HFFc6 (cell line): Measurements from ENCODE around the gene CA6. TPM values are rescaled to one million over a fixed set of nuclear protein-coding genes. Genes with fewer than 3 reads are reported as not detected.
A peak's percentile ranks its signal among the peaks of the same experiment; 100 is the strongest.
"Not testable (repeated sequence)": the region's sequence is repeated elsewhere in the genome, so short reads cannot be mapped to it uniquely, and the experiment has no call there.

Experiments
- DNase-seq: peaks from one replicate; pipeline ENCODE4 v3.0.0-alpha.2; 2018
- H3K27ac Mint-ChIP-seq: 2 replicates; pipeline ENCODE4 v1.8.0; 2020; ENCODE audit warnings: mild to moderate bottlenecking, mixed read lengths
- H3K27me3 Mint-ChIP-seq: 2 replicates; pipeline ENCODE4 v1.8.0; 2021; ENCODE audit warnings: mild to moderate bottlenecking, moderate library complexity, mixed read lengths; ENCODE audit not compliant: insufficient read depth
- H3K36me3 Mint-ChIP-seq: 2 replicates; pipeline ENCODE4 v1.8.0; 2021; ENCODE audit warnings: low read depth, mixed read lengths
- H3K4me1 Mint-ChIP-seq: 2 replicates; pipeline ENCODE4 v1.8.0; 2020; ENCODE audit warnings: low read depth, mixed read lengths
- H3K4me3 Mint-ChIP-seq: 2 replicates; pipeline ENCODE4 v1.8.0; 2020; ENCODE audit warnings: mild to moderate bottlenecking, moderate library complexity, mixed read lengths
- H3K9me3 Mint-ChIP-seq: 2 replicates; pipeline ENCODE4 v1.8.0; 2020; ENCODE audit warnings: mild to moderate bottlenecking, mixed read lengths
- CTCF ChIP-seq: fragments of 200-600 bp; sonication (generic); IDR thresholded peaks from 2 replicates; pipeline ENCODE4 v1.5.0; 2021; ENCODE audit warnings: antibody characterized with exemption, mild to moderate bottlenecking
- total RNA-seq, 6 experiments: library from RNA; stranded (reverse); fragmentation: NEBNext Ultra II Directional; extraction: Animal tissue kit (Norgen Biotek cat#: 25700); gene quantifications; 2 replicates in 1 of 6; 3 replicates in 5 of 6; pipeline ENCODE4 v1.2.3, GENCODE V29; 2021

Gene CA6
- total RNA-seq, 6 experiments from 2014 or later = not detected

- Mint-ChIP-seq H3K4me1 (no peaks in the 10 kb centered on the region), H3K4me3 (no peak overlapping the region), H3K9me3 (no peaks in the 10 kb centered on the region), H3K27me3 (peaks cover 20% of the 10 kb centered on the region; the same call in 1 of the 2 replicates), H3K36me3 (peaks cover 4% of the 10 kb centered on the region; the same call in 1 of the 2 replicates), H3K27ac (no peak overlapping the region)
- DNase-seq = no peak
- TF ChIP-seq CTCF = no peak
Measured at GRCh38 chr1:8956461-8957349, 11.0 kb downstream of the CA6 start.

GRCh38 chr1:8962812-8963530 is 17.3 kb downstream of the CA6 start:
- peaks cover 12% of the 10 kb centered on the region for H3K4me1 Mint-ChIP-seq
- TF ChIP-seq CTCF = peak; percentile 71
- H3K27ac Mint-ChIP-seq = no peak overlapping the region
- peak; percentile 17 for DNase-seq
- H3K27me3 Mint-ChIP-seq = peaks cover 29% of the 10 kb centered on the region
- H3K36me3 Mint-ChIP-seq = peaks cover 4% of the 10 kb centered on the region; the same call in 1 of the 2 replicates
- no peak overlapping the region for H3K4me3 Mint-ChIP-seq
- no peaks in the 10 kb centered on the region for H3K9me3 Mint-ChIP-seq

GRCh38 chr1:8963963-8964362 is 18.3 kb downstream of the CA6 start:
- no peak for TF ChIP-seq CTCF
- no peak for DNase-seq
- H3K9me3 Mint-ChIP-seq = no peaks in the 10 kb centered on the region
- peaks cover 33% of the 10 kb centered on the region for H3K27me3 Mint-ChIP-seq
- H3K27ac Mint-ChIP-seq = no peak overlapping the region
- no peak overlapping the region for H3K4me3 Mint-ChIP-seq
- H3K4me1 Mint-ChIP-seq = peaks cover 12% of the 10 kb centered on the region
- peaks cover 4% of the 10 kb centered on the region; the same call in 1 of the 2 replicates for H3K36me3 Mint-ChIP-seq

- no peak for TF ChIP-seq CTCF
- no peak overlapping the region for H3K27ac Mint-ChIP-seq
- peaks cover 2% of the 10 kb centered on the region; the same call in 1 of the 2 replicates for H3K36me3 Mint-ChIP-seq
- no peak for DNase-seq
- H3K4me3 Mint-ChIP-seq = no peak overlapping the region
- no peaks in the 10 kb centered on the region for H3K9me3 Mint-ChIP-seq
- peaks cover 28% of the 10 kb centered on the region for H3K27me3 Mint-ChIP-seq
- peaks cover 12% of the 10 kb centered on the region for H3K4me1 Mint-ChIP-seq
Measured at GRCh38 chr1:8965121-8965820, 19.6 kb downstream of the CA6 start.

GRCh38 chr1:8966606-8967005 is 20.9 kb downstream of the CA6 start:
- peaks cover 21% of the 10 kb centered on the region for H3K27me3 Mint-ChIP-seq
- H3K27ac Mint-ChIP-seq = no peak overlapping the region
- no peaks in the 10 kb centered on the region for H3K36me3 Mint-ChIP-seq
- no peak overlapping the region for H3K4me3 Mint-ChIP-seq
- no peaks in the 10 kb centered on the region for H3K9me3 Mint-ChIP-seq
- no peak for TF ChIP-seq CTCF
- peaks cover 12% of the 10 kb centered on the region for H3K4me1 Mint-ChIP-seq
- DNase-seq = no peak

- H3K4me3 Mint-ChIP-seq, H3K27ac Mint-ChIP-seq, H3K36me3 Mint-ChIP-seq, H3K9me3 Mint-ChIP-seq, DNase-seq: not testable (repeated sequence)
- peaks cover 17% of the 10 kb centered on the region for H3K27me3 Mint-ChIP-seq
- peaks cover 14% of the 10 kb centered on the region for H3K4me1 Mint-ChIP-seq
Measured at GRCh38 chr1:8968902-8969301, 23.2 kb downstream of the CA6 start.
